Calu3 (cell line): ENCODE measurements around the gene ANGPT4. TPM values are rescaled to one million over a fixed set of nuclear protein-coding genes. Genes with fewer than 3 reads are reported as not detected.

Experiments used
- BruUV-seq: library from RNA; stranded (reverse); fragments of 400-500 nt; replicated peaks from 2 replicates; lab custom pipeline; 2021; lab: Mats Ljungman, UMichigan
- CTCF ChIA-PET: fragments of 300-600 bp; sonication (Branson Sonifier 250); formaldehyde crosslinking; loops from one replicate; lab custom pipeline; 2022; ENCODE audit warnings: antibody characterized with exemption; lab: Charles Lee
- DNase-seq: peaks from one replicate; pipeline ENCODE4 v3.0.0; 2022
- H3K27ac Mint-ChIP-seq: one replicate; pipeline ENCODE4 v1.8.0; 2022; ENCODE audit warnings: mixed read lengths; ENCODE audit not compliant: unreplicated experiment
- H3K27me3 Mint-ChIP-seq: one replicate; pipeline ENCODE4 v1.8.0; 2022; ENCODE audit warnings: mixed read lengths; ENCODE audit not compliant: unreplicated experiment
- H3K36me3 Mint-ChIP-seq: one replicate; pipeline ENCODE4 v1.8.0; 2022; ENCODE audit warnings: mild to moderate bottlenecking, moderate library complexity, mixed read lengths; ENCODE audit not compliant: insufficient read depth, unreplicated experiment
- H3K4me1 Mint-ChIP-seq: one replicate; pipeline ENCODE4 v1.8.0; 2022; ENCODE audit warnings: mild to moderate bottlenecking, low read depth, mixed read lengths; ENCODE audit not compliant: unreplicated experiment
- H3K4me3 Mint-ChIP-seq: one replicate; pipeline ENCODE4 v1.8.0; 2022; ENCODE audit warnings: mild to moderate bottlenecking, low read depth, moderate library complexity, mixed read lengths; ENCODE audit not compliant: unreplicated experiment
- H3K9me3 Mint-ChIP-seq: one replicate; pipeline ENCODE4 v1.8.0; 2022; ENCODE audit warnings: low read depth, mixed read lengths; ENCODE audit not compliant: unreplicated experiment
- intact Hi-C: fragments of 100-400 bp; cut with micrococcal nuclease; formaldehyde crosslinking; loops from one replicate; pipeline ENCODE4 v1.10.0; 2022; ENCODE audit not compliant: unreplicated experiment
- total RNA-seq: library from RNA; stranded (reverse); gene quantifications from 2 replicates; pipeline ENCODE4 v1.2.3, GENCODE V29; 2022
- TF ChIP-seq, protein P1 (sequence below): fragments of 200-600 bp; IDR thresholded peaks from one replicate; pipeline ENCODE4 v1.8.0; 2022; ENCODE audit warnings: antibody characterized with exemption; ENCODE audit not compliant: unreplicated experiment

Gene ANGPT4
- total RNA-seq, 1 experiment from 2014 or later, result not detected

DNA sequence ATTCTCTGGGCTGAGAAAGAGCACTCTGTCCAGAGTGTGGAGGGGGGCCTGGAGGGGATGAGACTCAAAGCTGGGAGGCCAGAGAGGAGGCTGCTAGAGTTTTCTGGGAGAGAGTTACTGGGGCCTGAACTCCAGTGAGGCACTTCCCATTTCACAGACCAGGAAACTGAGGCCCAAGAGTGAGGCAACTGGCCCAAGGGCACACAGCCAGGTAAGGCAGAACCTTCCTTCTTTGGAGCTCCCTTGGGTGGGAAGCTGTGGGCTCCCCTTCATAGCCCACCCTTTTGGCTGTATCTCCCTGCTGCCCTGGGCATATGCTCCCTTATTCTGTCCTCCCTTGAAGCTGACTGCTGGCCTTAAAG, 34.4 kb downstream of the ANGPT4 start:
- Mint-ChIP-seq H3K9me3 (no peaks in the 10 kb centered on the region), H3K4me3 (peak overlapping the region; percentile 78), H3K27ac (peak overlapping the region; percentile 100), H3K4me1 (peaks cover 32% of the 10 kb centered on the region), H3K36me3 (peaks cover 8% of the 10 kb centered on the region), H3K27me3 (no peaks in the 10 kb centered on the region)
- intact Hi-C loops, result no loop called here
- BruUV-seq, result TSS peak; percentile 77
- CTCF ChIA-PET, result no interaction called here
- TF ChIP-seq, protein P1, sequence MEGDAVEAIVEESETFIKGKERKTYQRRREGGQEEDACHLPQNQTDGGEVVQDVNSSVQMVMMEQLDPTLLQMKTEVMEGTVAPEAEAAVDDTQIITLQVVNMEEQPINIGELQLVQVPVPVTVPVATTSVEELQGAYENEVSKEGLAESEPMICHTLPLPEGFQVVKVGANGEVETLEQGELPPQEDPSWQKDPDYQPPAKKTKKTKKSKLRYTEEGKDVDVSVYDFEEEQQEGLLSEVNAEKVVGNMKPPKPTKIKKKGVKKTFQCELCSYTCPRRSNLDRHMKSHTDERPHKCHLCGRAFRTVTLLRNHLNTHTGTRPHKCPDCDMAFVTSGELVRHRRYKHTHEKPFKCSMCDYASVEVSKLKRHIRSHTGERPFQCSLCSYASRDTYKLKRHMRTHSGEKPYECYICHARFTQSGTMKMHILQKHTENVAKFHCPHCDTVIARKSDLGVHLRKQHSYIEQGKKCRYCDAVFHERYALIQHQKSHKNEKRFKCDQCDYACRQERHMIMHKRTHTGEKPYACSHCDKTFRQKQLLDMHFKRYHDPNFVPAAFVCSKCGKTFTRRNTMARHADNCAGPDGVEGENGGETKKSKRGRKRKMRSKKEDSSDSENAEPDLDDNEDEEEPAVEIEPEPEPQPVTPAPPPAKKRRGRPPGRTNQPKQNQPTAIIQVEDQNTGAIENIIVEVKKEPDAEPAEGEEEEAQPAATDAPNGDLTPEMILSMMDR, result no peak
- DNase-seq, result no peak

DNA sequence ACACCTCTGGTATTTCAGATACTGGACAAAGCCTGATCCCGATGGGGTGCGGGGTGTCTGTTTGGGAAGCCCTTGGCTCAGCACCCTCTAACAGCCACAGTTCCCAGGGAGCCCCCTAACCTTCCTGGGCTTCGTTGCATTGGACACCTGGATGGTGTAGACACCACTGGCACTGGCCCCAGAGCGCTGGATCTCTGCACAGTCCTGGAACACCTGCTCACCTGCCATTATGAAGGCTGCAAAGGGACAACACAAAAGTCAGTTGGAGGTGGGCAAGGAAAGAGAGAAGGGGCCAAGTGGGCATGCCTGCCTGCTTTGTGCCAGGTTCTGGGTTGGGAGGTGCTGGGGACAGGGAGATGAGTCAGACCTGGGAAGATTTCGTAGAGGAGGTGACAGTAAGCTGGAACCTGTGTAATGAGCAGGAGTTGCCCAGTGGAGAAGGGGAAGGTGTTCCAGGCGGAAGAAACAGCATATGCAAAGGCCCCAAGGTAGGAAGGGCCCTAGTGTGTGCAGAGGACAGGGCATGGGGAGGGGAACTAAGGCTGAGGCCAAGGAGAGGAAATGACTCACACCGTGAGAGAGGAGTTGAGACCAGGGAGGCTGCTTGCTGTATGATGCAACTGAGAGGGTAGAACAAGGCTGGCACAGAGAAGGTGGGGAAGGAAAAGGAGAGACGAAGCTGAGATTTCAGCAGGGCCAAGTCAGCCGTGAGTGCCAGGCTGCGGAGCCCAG, 34.9 kb downstream of the ANGPT4 start:
- peaks cover 8% of the 10 kb centered on the region for H3K36me3 Mint-ChIP-seq
- no TSS peak for BruUV-seq
- peak overlapping the region; percentile 100 for H3K27ac Mint-ChIP-seq
- peak; percentile 58 for DNase-seq
- no peaks in the 10 kb centered on the region for H3K9me3 Mint-ChIP-seq
- no peaks in the 10 kb centered on the region for H3K27me3 Mint-ChIP-seq
- intact Hi-C loops, result no loop called here
- peaks cover 32% of the 10 kb centered on the region for H3K4me1 Mint-ChIP-seq
- TF ChIP-seq, protein P1, result no peak
- CTCF ChIA-PET, result no interaction called here
- H3K4me3 Mint-ChIP-seq, result peak overlapping the region; percentile 78

DNA sequence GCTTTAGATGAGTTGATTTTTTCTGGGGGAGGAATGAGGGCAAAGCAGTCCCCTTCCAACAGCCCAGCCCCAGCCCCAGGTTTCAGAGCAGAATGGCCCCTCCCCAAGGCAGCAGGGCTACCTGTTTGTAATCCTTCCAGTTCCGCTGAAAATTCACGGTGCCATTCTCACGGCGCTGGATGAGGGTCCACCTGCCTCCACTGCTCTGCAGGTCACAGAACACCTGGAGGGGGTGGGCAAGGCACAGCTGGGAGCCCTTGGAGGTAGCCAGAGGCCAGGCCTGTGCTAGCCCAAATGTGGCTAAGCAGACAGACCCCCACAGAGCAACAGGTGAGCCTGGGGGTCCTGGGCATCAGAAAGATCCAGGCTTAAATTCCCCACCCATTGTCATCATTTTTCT, 36.5 kb downstream of the ANGPT4 start:
- Mint-ChIP-seq H3K4me1 (peaks cover 24% of the 10 kb centered on the region), H3K27ac (peak overlapping the region; percentile 45), H3K27me3 (no peaks in the 10 kb centered on the region), H3K4me3 (no peak overlapping the region), H3K9me3 (no peaks in the 10 kb centered on the region), H3K36me3 (peaks cover 8% of the 10 kb centered on the region)
- no peak for DNase-seq
- CTCF ChIA-PET, result no interaction called here
- intact Hi-C loops, result no loop called here
- BruUV-seq, result no TSS peak
- TF ChIP-seq, protein P1, result no peak

DNA sequence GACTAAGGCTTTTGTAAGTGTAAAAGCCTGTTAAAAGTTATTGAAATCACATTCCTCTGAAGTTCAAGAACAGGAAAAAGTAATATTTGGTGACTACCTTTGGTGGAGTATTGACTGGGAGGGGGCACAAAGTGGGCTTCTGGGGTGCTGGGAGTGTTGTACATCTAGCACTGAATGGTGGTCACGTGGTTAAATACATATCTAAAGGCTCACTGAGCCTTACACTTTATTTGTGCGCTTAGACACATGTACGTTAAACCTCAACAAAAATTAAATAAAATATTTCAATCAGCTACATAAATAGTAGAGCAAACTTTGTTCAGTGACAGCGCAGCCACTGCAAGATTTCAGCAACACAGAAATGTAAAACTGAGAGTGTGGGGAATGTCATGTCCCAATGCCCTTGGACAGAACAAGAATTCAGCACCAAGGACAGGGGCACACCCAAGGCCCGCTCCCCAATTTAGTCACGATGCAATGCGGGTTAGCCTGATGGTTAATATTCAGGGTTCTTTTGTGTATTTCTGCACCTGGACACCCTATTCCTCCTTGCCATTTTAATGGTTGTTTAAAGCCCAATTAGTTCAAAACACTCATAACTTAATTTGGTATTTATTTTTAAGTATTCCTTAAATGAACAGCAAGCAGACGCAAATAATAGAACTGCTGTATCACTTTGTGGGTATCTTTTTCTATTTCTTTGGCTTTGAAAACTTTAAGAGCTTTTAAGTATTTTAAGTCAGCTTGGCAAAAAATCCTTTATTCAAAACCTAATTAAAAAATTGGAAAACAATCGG, 37.4 kb downstream of the ANGPT4 start:
- H3K27ac Mint-ChIP-seq, result no peak overlapping the region
- TF ChIP-seq, protein P1, result no peak
- H3K4me1 Mint-ChIP-seq, result peaks cover 28% of the 10 kb centered on the region
- peaks cover 8% of the 10 kb centered on the region for H3K36me3 Mint-ChIP-seq
- H3K27me3 Mint-ChIP-seq, result no peaks in the 10 kb centered on the region
- no peak overlapping the region for H3K4me3 Mint-ChIP-seq
- intact Hi-C loops, result no loop called here
- DNase-seq, result peak; percentile 7
- BruUV-seq, result no TSS peak
- H3K9me3 Mint-ChIP-seq, result no peaks in the 10 kb centered on the region
- CTCF ChIA-PET, result no interaction called here
